HEK293 (cell line): Measurements from ENCODE around the gene PCBP3.
A peak's percentile ranks its signal among the peaks of the same experiment; 100 is the strongest.

ENCODE experiments used
- CTCF ChIA-PET: fragments of 350-600 bp; formaldehyde crosslinking; extraction: SDS; loops from one replicate; lab custom pipeline; 2021; ENCODE audit warnings: antibody characterized with exemption; lab: Yijun Ruan, JAX
- POLR2A ChIA-PET: fragments of 300-600 bp; formaldehyde crosslinking; extraction: SDS; loops from one replicate; lab custom pipeline; 2020; ENCODE audit warnings: antibody characterized with exemption, inconsistent platforms; lab: Yijun Ruan, JAX
- H3K27ac ChIP-seq: fragments of 200-500 bp; sonication (Bioruptor generic); 2 replicates; pipeline ENCODE4 v1.5.1; 2014; ENCODE audit warnings: low read depth, low read length, control low read depth, inconsistent platforms; ENCODE audit errors: extremely low read depth
- H3K36me3 ChIP-seq, 2 experiments: fragments of 200-500 bp in 1 of 2; sonication (Bioruptor generic) in 1 of 2; 1 replicate in 1 of 2; 2 replicates in 1 of 2; pipeline ENCODE4 v1.5.1; 2014 to 2017; ENCODE audit warnings: inconsistent platforms in 2 of 2, low read length in 2 of 2; ENCODE audit not compliant: control insufficient read depth in 2 of 2, insufficient read depth in 1 of 2
- H3K4me1 ChIP-seq: fragments of 200-500 bp; sonication (Bioruptor generic); 2 replicates; pipeline ENCODE4 v1.5.1; 2014; ENCODE audit warnings: mild to moderate bottlenecking, low read length, inconsistent platforms; ENCODE audit not compliant: control insufficient read depth, insufficient read depth
- H3K4me3 ChIP-seq: 2 replicates; pipeline ENCODE4 v1.5.1; 2011; ENCODE audit warnings: low read depth, mild to moderate bottlenecking, control low read depth, low read length, moderate library complexity
- H3K9me3 ChIP-seq: fragments of 200-500 bp; sonication (Bioruptor generic); 2 replicates; pipeline ENCODE4 v1.5.1; 2014; ENCODE audit warnings: low read depth, low read length, inconsistent platforms; ENCODE audit not compliant: control insufficient read depth, insufficient read depth
- ATF2 ChIP-seq: fragments of 450-650 bp; formaldehyde crosslinking; IDR thresholded peaks from 2 replicates; pipeline ENCODE4 v1.5.1; 2016; ENCODE audit warnings: missing biosample characterization, missing genetic modification characterization, low read depth
- PRDM10 ChIP-seq: fragments of 450-650 bp; formaldehyde crosslinking; IDR thresholded peaks from 2 replicates; pipeline ENCODE4 v1.5.1; 2016; ENCODE audit warnings: missing biosample characterization, missing genetic modification characterization
- SALL2 ChIP-seq: fragments of 450-650 bp; formaldehyde crosslinking; IDR thresholded peaks from 2 replicates; pipeline ENCODE4 v1.5.0; 2017; ENCODE audit warnings: missing biosample characterization, mild to moderate bottlenecking, missing genetic modification characterization, borderline replicate concordance
- SCRT1 ChIP-seq: fragments of 450-650 bp; formaldehyde crosslinking; IDR thresholded peaks from 2 replicates; pipeline ENCODE4 v1.5.1; 2016; ENCODE audit warnings: missing biosample characterization, missing genetic modification characterization, borderline replicate concordance
- SP3 ChIP-seq: fragments of 450-650 bp; formaldehyde crosslinking; IDR thresholded peaks from 2 replicates; pipeline ENCODE4 v1.5.1; 2016; ENCODE audit warnings: missing biosample characterization, missing genetic modification characterization
- ZBTB20 ChIP-seq: fragments of 450-650 bp; formaldehyde crosslinking; IDR thresholded peaks from 2 replicates; pipeline ENCODE4 v1.5.1; 2016; ENCODE audit warnings: missing biosample characterization, missing genetic modification characterization
- ZBTB26 ChIP-seq: fragments of 450-650 bp; formaldehyde crosslinking; optimal IDR thresholded peaks from 2 replicates; pipeline ENCODE3; 2016; ENCODE audit warnings: missing biosample characterization, mild to moderate bottlenecking, missing genetic modification characterization
- ZNF133 ChIP-seq: fragments of 450-650 bp; formaldehyde crosslinking; IDR thresholded peaks from 2 replicates; pipeline ENCODE4 v1.5.1; 2016; ENCODE audit warnings: missing biosample characterization, missing genetic modification characterization
- ZNF138 ChIP-seq: fragments of 450-650 bp; formaldehyde crosslinking; IDR thresholded peaks from 2 replicates; pipeline ENCODE4 v1.5.1; 2016; ENCODE audit warnings: missing biosample characterization, missing genetic modification characterization, borderline replicate concordance
- ZNF221 ChIP-seq: fragments of 450-650 bp; formaldehyde crosslinking; IDR thresholded peaks from 2 replicates; pipeline ENCODE4 v1.5.1; 2017; ENCODE audit warnings: missing biosample characterization, missing genetic modification characterization, borderline replicate concordance
- ZNF341 ChIP-seq: fragments of 450-650 bp; formaldehyde crosslinking; IDR thresholded peaks from 2 replicates; pipeline ENCODE4; 2016; ENCODE audit warnings: low read depth, missing biosample characterization, missing genetic modification characterization
- ZNF37A ChIP-seq: fragments of 450-650 bp; IDR thresholded peaks from 2 replicates; pipeline ENCODE4 v1.5.1; 2018; ENCODE audit warnings: missing biosample characterization, missing genetic modification characterization
- ZNF423 ChIP-seq: fragments of 450-650 bp; formaldehyde crosslinking; IDR thresholded peaks from 2 replicates; pipeline ENCODE4 v1.5.1; 2016; ENCODE audit warnings: missing biosample characterization, missing genetic modification characterization
- ZNF473 ChIP-seq: fragments of 450-650 bp; formaldehyde crosslinking; IDR thresholded peaks from 2 replicates; pipeline ENCODE4 v1.5.1; 2017; ENCODE audit warnings: missing biosample characterization, missing genetic modification characterization
- ZNF501 ChIP-seq: fragments of 450-650 bp; formaldehyde crosslinking; IDR thresholded peaks from 2 replicates; pipeline ENCODE4 v1.5.1; 2016; ENCODE audit warnings: missing biosample characterization, missing genetic modification characterization
- ZNF629 ChIP-seq: fragments of 450-650 bp; formaldehyde crosslinking; IDR thresholded peaks from 2 replicates; pipeline ENCODE4 v1.5.1; 2017; ENCODE audit warnings: missing biosample characterization, missing genetic modification characterization
- ZSCAN5A ChIP-seq: fragments of 450-650 bp; formaldehyde crosslinking; IDR thresholded peaks from 2 replicates; pipeline ENCODE4 v1.5.1; 2016; ENCODE audit warnings: missing biosample characterization, missing genetic modification characterization
- TF ChIP-seq, protein P1 (sequence below): fragments of 450-650 bp; formaldehyde crosslinking; IDR thresholded peaks from 2 replicates; pipeline ENCODE4 v1.5.1; 2017; ENCODE audit warnings: missing biosample characterization, missing genetic modification characterization
- TF ChIP-seq, protein P2 (sequence below): fragments of 450-650 bp; formaldehyde crosslinking; IDR thresholded peaks from 2 replicates; pipeline ENCODE4; 2016; ENCODE audit warnings: missing biosample characterization, missing genetic modification characterization
- TF ChIP-seq, protein P3 (sequence below): fragments of 450-650 bp; formaldehyde crosslinking; IDR thresholded peaks from 2 replicates; pipeline ENCODE4 v1.5.1; 2017; ENCODE audit warnings: missing biosample characterization, missing genetic modification characterization

Gene PCBP3

DNA sequence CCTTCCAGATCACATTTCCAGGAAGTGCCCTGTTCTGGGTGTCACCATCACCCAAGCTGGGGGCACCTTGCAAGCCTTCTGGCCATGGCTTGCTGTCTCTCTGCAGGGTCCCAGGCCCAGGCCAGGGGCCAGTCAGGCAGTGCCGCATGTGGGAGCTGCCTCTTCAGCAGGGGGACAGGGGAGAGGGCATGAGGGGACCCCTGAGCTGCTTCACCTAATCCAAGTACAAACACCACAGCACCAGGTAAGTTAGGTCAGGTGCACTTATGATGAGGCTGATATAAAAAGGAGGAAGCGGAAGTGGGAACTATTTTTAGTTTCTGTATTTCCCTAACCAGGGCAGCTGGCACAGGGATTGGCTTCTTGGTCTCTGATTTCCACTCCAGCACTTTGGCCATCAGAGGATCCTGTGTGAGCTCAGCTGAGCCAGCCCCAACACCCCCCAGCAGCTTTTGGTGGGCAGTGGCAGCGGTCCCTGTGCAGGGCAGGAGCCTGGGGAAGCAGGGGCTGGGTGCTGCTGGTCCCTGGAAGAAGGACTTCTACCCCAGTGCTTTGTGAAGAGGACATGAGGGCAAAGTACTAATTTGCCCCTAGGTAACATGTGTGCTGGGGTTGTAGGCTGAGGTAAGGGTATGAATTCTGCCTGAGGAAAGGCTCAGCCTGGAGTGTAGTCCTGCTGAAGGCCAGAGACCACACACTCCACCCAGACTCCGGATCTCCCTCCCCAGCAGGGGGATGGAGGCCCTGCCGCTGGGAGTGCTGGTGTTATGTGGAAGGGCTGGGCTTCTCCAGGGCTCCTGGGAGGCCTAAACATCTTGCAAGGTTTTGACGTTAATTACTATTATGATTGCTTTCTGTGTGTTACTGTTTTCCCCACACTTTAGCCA lies 3.3 kb upstream of the PCBP3 start:
- H3K4me1 ChIP-seq: peaks cover 11% of the 10 kb centered on the region; the same call in 1 of the 2 replicates
- no peaks in the 10 kb centered on the region for H3K36me3 ChIP-seq
- H3K4me3 ChIP-seq: no peak overlapping the region
- no peak overlapping the region for H3K27ac ChIP-seq
- TF ChIP-seq ZSCAN5A: no peak
- TF ChIP-seq, protein P1, sequence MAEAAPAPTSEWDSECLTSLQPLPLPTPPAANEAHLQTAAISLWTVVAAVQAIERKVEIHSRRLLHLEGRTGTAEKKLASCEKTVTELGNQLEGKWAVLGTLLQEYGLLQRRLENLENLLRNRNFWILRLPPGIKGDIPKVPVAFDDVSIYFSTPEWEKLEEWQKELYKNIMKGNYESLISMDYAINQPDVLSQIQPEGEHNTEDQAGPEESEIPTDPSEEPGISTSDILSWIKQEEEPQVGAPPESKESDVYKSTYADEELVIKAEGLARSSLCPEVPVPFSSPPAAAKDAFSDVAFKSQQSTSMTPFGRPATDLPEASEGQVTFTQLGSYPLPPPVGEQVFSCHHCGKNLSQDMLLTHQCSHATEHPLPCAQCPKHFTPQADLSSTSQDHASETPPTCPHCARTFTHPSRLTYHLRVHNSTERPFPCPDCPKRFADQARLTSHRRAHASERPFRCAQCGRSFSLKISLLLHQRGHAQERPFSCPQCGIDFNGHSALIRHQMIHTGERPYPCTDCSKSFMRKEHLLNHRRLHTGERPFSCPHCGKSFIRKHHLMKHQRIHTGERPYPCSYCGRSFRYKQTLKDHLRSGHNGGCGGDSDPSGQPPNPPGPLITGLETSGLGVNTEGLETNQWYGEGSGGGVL (tag by site-specific recombination): no peak
- no peak for TF ChIP-seq ZBTB26
- no peak for TF ChIP-seq ATF2
- TF ChIP-seq ZNF37A: no peak
- no peak for TF ChIP-seq SP3
- TF ChIP-seq PRDM10 (tag by site-specific recombination): peak; percentile 97
- TF ChIP-seq ZNF341 (tag by site-specific recombination): peak; percentile 29; the same call in 1 of the 2 replicates
- 0 out of 2 replicates have a peak, but pooled peaks have one; percentile 13 for TF ChIP-seq ZBTB20 (tag by site-specific recombination)
- H3K9me3 ChIP-seq: no peaks in the 10 kb centered on the region
- POLR2A ChIA-PET: no interaction called here
- CTCF ChIA-PET: interaction anchor here (0.7 to 1.1 kb wide), 2 partner anchors 108 to 241 kb away, joined by 3 to 5 read pairs; no protein-coding TSS in a partner anchor

GRCh38 chr21:45640888-45641479 lies 2.5 kb upstream of the PCBP3 start:
- Histone ChIP-seq H3K36me3 (no peaks in the 10 kb centered on the region), H3K27ac (no peak overlapping the region), H3K4me3 (no peak overlapping the region), H3K9me3 (no peaks in the 10 kb centered on the region), H3K4me1 (peaks cover 11% of the 10 kb centered on the region; the same call in 1 of the 2 replicates)
- CTCF ChIA-PET: interaction anchor here (0.7 kb wide), 1 partner anchor 109 kb away, joined by 5 read pairs; no protein-coding TSS in a partner anchor
- POLR2A ChIA-PET: no interaction called here
- peak; percentile 62; the same call in 1 of the 2 replicates for TF ChIP-seq ZNF629 (tag by site-specific recombination)
- TF ChIP-seq, protein P2, sequence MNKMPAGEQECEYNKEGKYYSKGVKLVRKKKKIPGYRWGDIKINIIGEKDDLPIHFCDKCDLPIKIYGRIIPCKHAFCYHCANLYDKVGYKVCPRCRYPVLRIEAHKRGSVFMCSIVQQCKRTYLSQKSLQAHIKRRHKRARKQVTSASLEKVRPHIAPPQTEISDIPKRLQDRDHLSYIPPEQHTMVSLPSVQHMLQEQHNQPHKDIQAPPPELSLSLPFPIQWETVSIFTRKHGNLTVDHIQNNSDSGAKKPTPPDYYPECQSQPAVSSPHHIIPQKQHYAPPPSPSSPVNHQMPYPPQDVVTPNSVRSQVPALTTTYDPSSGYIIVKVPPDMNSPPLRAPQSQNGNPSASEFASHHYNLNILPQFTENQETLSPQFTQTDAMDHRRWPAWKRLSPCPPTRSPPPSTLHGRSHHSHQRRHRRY (tag by site-specific recombination): no peak
- TF ChIP-seq SCRT1 (tag by site-specific recombination): no peak
- TF ChIP-seq ZNF501 (tag by site-specific recombination): no peak
- TF ChIP-seq ZNF221 (tag by site-specific recombination): no peak
- no peak for TF ChIP-seq SALL2 (tag by site-specific recombination)
- TF ChIP-seq ZNF423 (tag by site-specific recombination): peak; percentile 27; the same call in 1 of the 2 replicates
- TF ChIP-seq ZNF473 (tag by site-specific recombination): no peak
- no peak for TF ChIP-seq ZNF138 (tag by site-specific recombination)
- TF ChIP-seq, protein P3, sequence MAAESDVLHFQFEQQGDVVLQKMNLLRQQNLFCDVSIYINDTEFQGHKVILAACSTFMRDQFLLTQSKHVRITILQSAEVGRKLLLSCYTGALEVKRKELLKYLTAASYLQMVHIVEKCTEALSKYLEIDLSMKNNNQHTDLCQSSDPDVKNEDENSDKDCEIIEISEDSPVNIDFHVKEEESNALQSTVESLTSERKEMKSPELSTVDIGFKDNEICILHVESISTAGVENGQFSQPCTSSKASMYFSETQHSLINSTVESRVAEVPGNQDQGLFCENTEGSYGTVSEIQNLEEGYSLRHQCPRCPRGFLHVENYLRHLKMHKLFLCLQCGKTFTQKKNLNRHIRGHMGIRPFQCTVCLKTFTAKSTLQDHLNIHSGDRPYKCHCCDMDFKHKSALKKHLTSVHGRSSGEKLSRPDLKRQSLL: no peak
- TF ChIP-seq ZNF133 (tag by site-specific recombination): no peak
